ENCODE data around the gene ILF3.

DNA sequence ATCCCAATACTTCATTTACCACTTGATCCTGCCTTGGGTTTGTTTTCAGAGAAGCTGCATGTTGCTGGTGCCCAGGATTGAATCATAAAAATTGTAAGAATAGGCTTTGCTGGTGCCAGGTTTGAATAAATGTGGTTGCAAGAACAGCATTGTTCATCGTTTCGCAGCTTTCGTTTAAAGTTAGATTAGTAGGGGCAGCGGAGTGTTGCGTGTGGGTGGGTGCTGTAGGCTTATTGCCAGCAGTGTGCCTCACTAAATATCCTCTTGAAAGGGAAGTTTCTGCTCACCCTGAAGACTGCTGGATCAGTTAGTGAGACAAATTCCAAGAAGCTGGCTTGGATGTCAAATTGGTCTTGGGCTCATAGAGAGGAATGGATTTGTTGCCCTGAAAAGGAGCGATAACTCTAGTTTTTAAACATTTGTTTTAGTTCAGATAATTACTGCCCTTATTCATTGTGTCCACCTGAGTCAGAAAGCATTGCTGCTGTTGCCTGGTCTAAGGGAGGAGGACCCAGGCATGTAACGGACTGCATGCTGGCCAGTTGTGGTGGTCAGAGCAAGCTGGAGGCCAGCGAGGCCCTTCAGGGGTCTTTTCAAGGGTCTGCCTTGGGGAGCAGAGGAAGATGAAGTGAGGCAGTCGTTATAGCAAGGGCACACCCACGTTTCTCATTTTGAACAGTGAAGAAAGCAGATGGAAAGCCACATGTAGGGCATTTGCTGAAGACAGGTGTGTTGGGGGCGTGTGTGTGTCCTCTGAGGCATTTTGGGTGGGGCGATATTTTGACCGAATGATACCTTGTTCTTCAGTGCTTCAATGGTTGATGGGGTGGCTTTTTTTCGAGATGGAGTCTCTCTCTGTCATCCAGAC is 8.5 kb downstream of the ILF3 start:
- TF ChIP-seq, protein P1, sequence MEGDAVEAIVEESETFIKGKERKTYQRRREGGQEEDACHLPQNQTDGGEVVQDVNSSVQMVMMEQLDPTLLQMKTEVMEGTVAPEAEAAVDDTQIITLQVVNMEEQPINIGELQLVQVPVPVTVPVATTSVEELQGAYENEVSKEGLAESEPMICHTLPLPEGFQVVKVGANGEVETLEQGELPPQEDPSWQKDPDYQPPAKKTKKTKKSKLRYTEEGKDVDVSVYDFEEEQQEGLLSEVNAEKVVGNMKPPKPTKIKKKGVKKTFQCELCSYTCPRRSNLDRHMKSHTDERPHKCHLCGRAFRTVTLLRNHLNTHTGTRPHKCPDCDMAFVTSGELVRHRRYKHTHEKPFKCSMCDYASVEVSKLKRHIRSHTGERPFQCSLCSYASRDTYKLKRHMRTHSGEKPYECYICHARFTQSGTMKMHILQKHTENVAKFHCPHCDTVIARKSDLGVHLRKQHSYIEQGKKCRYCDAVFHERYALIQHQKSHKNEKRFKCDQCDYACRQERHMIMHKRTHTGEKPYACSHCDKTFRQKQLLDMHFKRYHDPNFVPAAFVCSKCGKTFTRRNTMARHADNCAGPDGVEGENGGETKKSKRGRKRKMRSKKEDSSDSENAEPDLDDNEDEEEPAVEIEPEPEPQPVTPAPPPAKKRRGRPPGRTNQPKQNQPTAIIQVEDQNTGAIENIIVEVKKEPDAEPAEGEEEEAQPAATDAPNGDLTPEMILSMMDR (IDR thresholded peaks at IDR 0.05): no peak
- no peak for TF ChIP-seq POLR2A (IDR thresholded peaks at IDR 0.05)
- TF ChIP-seq POLR2AphosphoS5 (IDR thresholded peaks at IDR 0.05): no peak
